ENCODE data around the gene RABL6.

DNA sequence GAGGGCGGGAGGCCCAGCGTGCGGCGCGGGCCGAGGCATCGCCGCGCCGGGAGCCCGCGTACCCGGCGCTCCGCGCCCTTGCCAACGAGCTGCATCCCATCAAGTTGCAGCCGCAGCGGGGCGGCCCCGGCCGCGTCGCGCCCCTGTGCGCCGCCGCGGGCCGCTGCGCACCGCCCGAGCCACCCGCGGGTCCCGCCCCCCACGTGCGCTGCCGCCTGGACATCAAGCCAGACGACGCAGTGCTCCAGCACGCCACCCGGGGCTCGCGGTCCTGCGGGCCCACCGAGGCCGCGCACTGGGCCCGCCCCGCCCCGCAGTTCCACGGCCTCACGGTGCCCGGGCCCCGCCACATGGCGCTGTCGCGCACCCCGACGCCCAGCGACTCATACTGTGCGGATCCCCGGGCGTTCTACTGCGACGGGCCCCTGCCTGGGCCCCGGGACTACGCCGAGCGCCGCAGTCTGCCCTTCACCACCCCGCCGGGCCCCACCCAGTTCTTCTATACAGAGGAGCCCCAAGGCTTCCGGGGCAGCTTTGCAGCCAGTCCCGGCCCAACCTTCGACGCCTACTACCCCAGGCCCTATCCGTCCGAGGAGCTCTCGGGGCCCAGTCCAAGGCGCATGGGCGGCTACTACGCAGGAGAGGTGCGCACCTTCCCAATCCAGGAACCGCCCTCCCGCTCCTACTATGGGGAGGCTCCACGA lies 37.2 kb downstream of the RABL6 start:
- TF ChIP-seq FOXP2 (optimal IDR thresholded peaks at IDR 0.05; ENCODE audit: control extremely low read depth, extremely low read length, insufficient read depth) (no peak), POLR2AphosphoS5 (IDR thresholded peaks at IDR 0.05; ENCODE audit: borderline replicate concordance, low read depth, low read length) (no peak)

Measured in SK-N-MC (cell line).